GM23248 (cell line): ENCODE results near the gene NDUFAF5. TPM values are rescaled to one million over a fixed set of nuclear protein-coding genes. Genes with fewer than 3 reads are reported as not detected.

Source experiments
- DNase-seq: peaks from one replicate; pipeline ENCODE4 v3.0.0-alpha.2; 2015
- H2AFZ ChIP-seq: fragments of 200-600 bp; sonication (generic); 2 replicates; pipeline ENCODE4 v1.6.1; 2016; ENCODE audit warnings: antibody characterized with exemption
- H3F3A ChIP-seq: fragments of 200-600 bp; sonication (generic); 2 replicates; pipeline ENCODE4 v1.6.1; 2016; ENCODE audit warnings: mild to moderate bottlenecking, antibody characterized with exemption, mixed run types; ENCODE audit not compliant: insufficient read depth
- H3K27ac ChIP-seq: fragments of 200-600 bp; sonication (generic); 2 replicates; pipeline ENCODE4 v1.5.1; 2016; ENCODE audit warnings: mild to moderate bottlenecking
- H3K27me3 ChIP-seq: fragments of 200-600 bp; sonication (generic); replicated peaks from 2 replicates; pipeline ENCODE4 v1.6.1; 2016; ENCODE audit warnings: mild to moderate bottlenecking; ENCODE audit not compliant: insufficient read depth
- H3K36me3 ChIP-seq: fragments of 200-600 bp; sonication (generic); 2 replicates; pipeline ENCODE4 v1.6.1; 2016; ENCODE audit warnings: low read depth, mild to moderate bottlenecking
- H3K4me1 ChIP-seq: fragments of 200-600 bp; sonication (generic); 2 replicates; pipeline ENCODE4 v1.6.1; 2016; ENCODE audit warnings: mild to moderate bottlenecking; ENCODE audit not compliant: insufficient read depth
- H3K4me2 ChIP-seq: fragments of 200-600 bp; sonication (generic); one replicate; pipeline ENCODE4 v1.6.1; 2016; ENCODE audit warnings: mild to moderate bottlenecking; ENCODE audit not compliant: unreplicated experiment
- H3K4me3 ChIP-seq: fragments of 200-600 bp; sonication (generic); 2 replicates; pipeline ENCODE4 v1.5.1; 2016; ENCODE audit warnings: mild to moderate bottlenecking
- H3K79me2 ChIP-seq: fragments of 200-600 bp; sonication (generic); 2 replicates; pipeline ENCODE4 v1.6.1; 2016; ENCODE audit warnings: mild to moderate bottlenecking; ENCODE audit not compliant: insufficient read depth
- H3K9ac ChIP-seq: fragments of 200-600 bp; sonication (generic); 2 replicates; pipeline ENCODE4 v1.6.1; 2016; ENCODE audit warnings: mild to moderate bottlenecking
- H3K9me2 ChIP-seq: fragments of 200-600 bp; sonication (generic); 2 replicates; pipeline ENCODE4 v1.6.1; 2016; ENCODE audit warnings: mixed run types, mild to moderate bottlenecking, moderate library complexity; ENCODE audit not compliant: insufficient read depth
- H3K9me3 ChIP-seq: fragments of 200-600 bp; sonication (generic); one replicate; pipeline ENCODE4 v1.6.1; 2017; ENCODE audit warnings: low read depth
- H4K20me1 ChIP-seq: fragments of 200-600 bp; sonication (generic); 2 replicates; pipeline ENCODE4 v1.6.0; 2016; ENCODE audit not compliant: insufficient read depth
- EZH2 ChIP-seq: fragments of 200-600 bp; sonication (generic); IDR thresholded peaks from 2 replicates; pipeline ENCODE4 v1.6.1; 2018; ENCODE audit warnings: antibody characterized with exemption, mild to moderate bottlenecking; ENCODE audit not compliant: insufficient read depth, poor library complexity, severe bottlenecking
- EZH2phosphoT487 ChIP-seq: fragments of 200-600 bp; sonication (generic); IDR thresholded peaks from 2 replicates; pipeline ENCODE4 v1.6.1; 2018; ENCODE audit warnings: antibody characterized with exemption, moderate library complexity, mild to moderate bottlenecking, low read depth; ENCODE audit not compliant: insufficient read depth
- WGBS, 2 experiments: methylation state at CpG; one replicate each; pipeline ENCODE4 v1.1.6; 2015 to 2017; ENCODE audit warnings: low lambda C conversion rate in 2 of 2, low coverage in 1 of 2; ENCODE audit errors: missing lambda C conversion rate in 2 of 2; 5-methylcytosine and 5-hydroxymethylcytosine counted together
- in situ Hi-C: fragments of 300-500 bp; cut with MboI; formaldehyde crosslinking; loops from 2 replicates; pipeline ENCODE4 v1.15.0; 2020
- polyA plus RNA-seq: library from polyadenylated mRNA; unstranded; fragments of >200 nt; fragmentation: Nextera tagmentation; extraction: Ambion mirVana; gene quantifications from 2 replicates; pipeline ENCODE4 v1.2.1, GENCODE V29; 2016
- total RNA-seq: library from RNA; depleted of rRNA; stranded (reverse); fragments of >200 nt; shearing (Covaris generic); gene quantifications from 2 replicates; pipeline ENCODE4 v1.2.3, GENCODE V29; 2014

NDUFAF5 gene
- total and polyA plus RNA-seq, 2 experiments from 2014 or later: 5.3 to 16.2 TPM

DNA sequence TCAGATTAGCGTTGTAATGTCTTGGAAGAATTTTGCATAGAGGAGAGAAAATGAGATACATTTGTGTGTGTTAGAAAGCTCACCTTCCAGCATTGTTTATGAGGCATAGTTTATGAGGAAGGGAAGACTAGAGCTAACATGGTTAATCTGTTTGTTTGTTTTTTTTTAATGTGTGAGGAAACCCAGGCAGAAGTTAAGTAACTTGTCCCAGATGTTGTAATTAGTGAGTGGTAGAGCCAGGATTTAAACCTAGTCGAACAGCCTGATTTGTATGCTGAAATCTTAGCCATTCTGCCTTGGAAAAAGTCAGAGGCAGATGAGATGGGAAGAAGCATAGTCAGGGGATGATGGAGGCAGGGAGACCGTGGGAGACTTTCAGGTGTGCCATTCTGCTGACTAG, 29.1 kb downstream of the NDUFAF5 start:
- no peaks in the 10 kb centered on the region for H3K9me2 ChIP-seq
- DNase-seq: no peak
- H3K4me3 ChIP-seq: no peak overlapping the region
- WGBS, 2 experiments: 23 to 36% methylated on average over 3 of the region's 3 CpGs
- H3K79me2 ChIP-seq: no peaks in the 10 kb centered on the region
- TF ChIP-seq EZH2phosphoT487 (no peak), EZH2 (no peak)
- H3K4me2 ChIP-seq: no peak overlapping the region
- in situ Hi-C loops: no loop called here
- H2AFZ ChIP-seq: no peak overlapping the region
- no peak overlapping the region for H3K9ac ChIP-seq
- no peaks in the 10 kb centered on the region for H3K9me3 ChIP-seq
- H4K20me1 ChIP-seq: no peaks in the 10 kb centered on the region
- no peak overlapping the region for H3K27ac ChIP-seq
- H3K36me3 ChIP-seq: peaks cover 40% of the 10 kb centered on the region
- 0 out of 2 replicates have a peak, but pooled peaks cover 4% of the 10 kb centered on the region for H3F3A ChIP-seq
- H3K27me3 ChIP-seq: no peaks in the 10 kb centered on the region
- no peaks in the 10 kb centered on the region; the same call in 1 of the 2 replicates for H3K4me1 ChIP-seq

DNA sequence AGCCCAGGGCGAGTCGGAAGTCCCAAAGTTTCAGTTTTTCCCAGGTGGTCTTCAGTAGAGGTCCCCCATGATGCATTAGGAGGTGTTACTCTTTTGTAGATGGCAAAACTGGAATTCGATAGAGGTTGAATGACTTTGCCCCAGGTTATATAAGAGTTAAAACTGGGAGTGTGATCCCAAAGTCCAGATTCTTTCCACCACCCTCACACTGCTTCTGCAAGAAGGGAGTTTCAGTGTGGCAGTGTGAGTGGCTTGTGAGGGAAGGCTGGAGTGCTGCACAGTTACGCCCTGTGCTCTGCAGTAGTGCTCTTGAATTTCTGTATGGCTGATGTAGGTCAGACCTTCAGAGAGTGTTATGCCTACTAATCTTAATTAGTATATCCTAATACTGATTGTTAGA, 29.8 kb downstream of the NDUFAF5 start:
- peaks cover 4% of the 10 kb centered on the region; the same call in 1 of the 2 replicates for H3F3A ChIP-seq
- no peak overlapping the region for H3K9ac ChIP-seq
- no peaks in the 10 kb centered on the region for H3K9me3 ChIP-seq
- H3K36me3 ChIP-seq: peaks cover 33% of the 10 kb centered on the region
- no peak overlapping the region for H2AFZ ChIP-seq
- 87 to 92% methylated on average over 4 of the region's 4 CpGs for WGBS, 2 experiments
- H3K27me3 ChIP-seq: no peaks in the 10 kb centered on the region
- DNase-seq: no peak
- no peak overlapping the region for H3K4me3 ChIP-seq
- TF ChIP-seq EZH2 (no peak), EZH2phosphoT487 (no peak)
- no peak overlapping the region for H3K27ac ChIP-seq
- in situ Hi-C loops: no loop called here
- no peak overlapping the region for H3K4me2 ChIP-seq
- no peaks in the 10 kb centered on the region for H3K9me2 ChIP-seq
- no peaks in the 10 kb centered on the region for H3K79me2 ChIP-seq
- no peaks in the 10 kb centered on the region; the same call in 1 of the 2 replicates for H3K4me1 ChIP-seq
- H4K20me1 ChIP-seq: no peaks in the 10 kb centered on the region

DNA sequence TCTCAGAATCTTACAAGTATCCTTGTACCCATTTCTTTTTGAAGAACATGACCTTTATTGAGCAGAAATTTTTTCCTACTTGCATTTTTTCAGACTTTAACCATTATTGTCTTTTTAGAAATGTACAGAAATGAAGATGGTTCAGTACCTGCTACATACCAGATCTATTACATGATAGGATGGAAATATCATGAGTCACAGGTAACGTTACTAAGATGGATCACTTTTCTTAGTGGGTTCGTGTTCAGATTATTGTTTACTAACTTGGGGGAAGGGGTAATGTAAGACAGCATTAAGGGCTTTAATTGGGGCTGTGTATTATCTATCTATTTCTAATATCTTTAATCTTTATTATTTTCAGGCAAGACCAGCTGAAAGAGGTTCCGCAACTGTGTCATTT, 31.9 kb downstream of the NDUFAF5 start:
- TF ChIP-seq EZH2 (no peak), EZH2phosphoT487 (no peak)
- H3F3A ChIP-seq: peaks cover 8% of the 10 kb centered on the region
- H2AFZ ChIP-seq: no peak overlapping the region
- 41% methylated on average over 3 of the region's 3 CpGs for WGBS, 2 experiments
- no peak overlapping the region for H3K27ac ChIP-seq
- peaks cover 18% of the 10 kb centered on the region for H3K36me3 ChIP-seq
- no peaks in the 10 kb centered on the region for H3K27me3 ChIP-seq
- no peak overlapping the region for H3K4me2 ChIP-seq
- no peak for DNase-seq
- H3K79me2 ChIP-seq: no peaks in the 10 kb centered on the region
- in situ Hi-C loops: no loop called here
- H3K9me2 ChIP-seq: no peaks in the 10 kb centered on the region
- no peaks in the 10 kb centered on the region for H4K20me1 ChIP-seq
- H3K4me3 ChIP-seq: no peak overlapping the region
- H3K4me1 ChIP-seq: peaks cover 2% of the 10 kb centered on the region; the same call in 1 of the 2 replicates
- H3K9me3 ChIP-seq: no peaks in the 10 kb centered on the region
- no peak overlapping the region for H3K9ac ChIP-seq

DNA sequence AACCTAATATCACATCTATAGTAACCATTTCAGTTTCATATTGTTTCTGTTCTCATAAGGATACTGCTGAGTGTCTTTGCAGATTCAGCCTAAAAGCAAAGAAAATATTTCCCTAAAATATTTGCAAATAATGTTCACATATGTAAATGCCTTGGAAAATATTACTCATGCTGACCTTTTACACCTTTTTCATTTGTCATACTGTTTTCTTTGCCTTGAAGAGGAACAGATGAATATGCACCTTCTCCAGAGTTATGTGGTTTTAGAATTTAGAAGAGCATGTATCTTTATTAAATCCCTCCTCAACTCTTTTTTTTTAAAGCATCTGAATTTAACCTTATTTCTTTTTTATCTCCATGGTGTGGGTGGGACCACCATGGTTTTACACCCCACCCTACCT, 32.5 kb downstream of the NDUFAF5 start:
- no peaks in the 10 kb centered on the region for H3K79me2 ChIP-seq
- H3K9ac ChIP-seq: no peak overlapping the region
- H3K9me2 ChIP-seq: no peaks in the 10 kb centered on the region
- no peaks in the 10 kb centered on the region for H3K27me3 ChIP-seq
- TF ChIP-seq EZH2 (no peak), EZH2phosphoT487 (no peak)
- peak; percentile 52 for DNase-seq
- H2AFZ ChIP-seq: no peak overlapping the region
- peaks cover 18% of the 10 kb centered on the region for H3K36me3 ChIP-seq
- H3F3A ChIP-seq: peaks cover 13% of the 10 kb centered on the region
- peaks cover 6% of the 10 kb centered on the region for H3K4me1 ChIP-seq
- in situ Hi-C loops: no loop called here
- H3K9me3 ChIP-seq: no peaks in the 10 kb centered on the region
- H3K4me2 ChIP-seq: no peak overlapping the region
- no peak overlapping the region for H3K27ac ChIP-seq
- H3K4me3 ChIP-seq: no peak overlapping the region
- no peaks in the 10 kb centered on the region for H4K20me1 ChIP-seq
